PC-3 (cell line): ENCODE results near the gene OMD. TPM values are rescaled to one million over a fixed set of nuclear protein-coding genes. Genes with fewer than 3 reads are reported as not detected.
A peak's percentile ranks its signal among the peaks of the same experiment; 100 is the strongest.

Experiments
- ATAC-seq: fragments of 200-7000 bp; cut with Tn5 transposase; 2 replicates; pipeline ENCODE4 v1.9.1; 2020; ENCODE audit warnings: mild to moderate bottlenecking, moderate library complexity
- BruUV-seq: library from RNA; stranded (reverse); fragments of 400-500 nt; replicated peaks from 2 replicates; lab custom pipeline; 2021; lab: Mats Ljungman, UMichigan
- CTCF ChIA-PET: fragments of 300-600 bp; sonication (Branson Sonifier 250); formaldehyde crosslinking; loops from one replicate; lab custom pipeline; 2022; ENCODE audit warnings: antibody characterized with exemption; lab: Charles Lee
- POLR2A ChIA-PET: fragments of 300-600 bp; sonication (Branson Sonifier 250); formaldehyde crosslinking; loops from one replicate; lab custom pipeline; 2022; ENCODE audit warnings: antibody characterized with exemption; ENCODE audit not compliant: unreplicated experiment; lab: Charles Lee
- DNase-seq: peaks from one replicate; pipeline ENCODE4 v3.0.0-alpha.2; 2015
- H2AFZ ChIP-seq: fragments of 300-600 bp; sonication (generic); 2 replicates; pipeline ENCODE4 v1.6.0; 2016; ENCODE audit warnings: antibody characterized with exemption, low read length
- H3F3A ChIP-seq: fragments of 300-600 bp; sonication (generic); one replicate; pipeline ENCODE4 v1.6.0; 2017; ENCODE audit warnings: antibody characterized with exemption, low read length, control low read depth, mild to moderate bottlenecking; ENCODE audit not compliant: unreplicated experiment
- H3K27ac ChIP-seq: fragments of 300-600 bp; sonication (generic); 2 replicates; pipeline ENCODE4 v1.5.1; 2016; ENCODE audit warnings: mild to moderate bottlenecking, low read length
- H3K27me3 ChIP-seq: fragments of 300-600 bp; sonication (generic); 2 replicates; pipeline ENCODE4 v1.6.1; 2016; ENCODE audit warnings: low read length, mixed read lengths
- H3K36me3 ChIP-seq: fragments of 300-600 bp; sonication (generic); 2 replicates; pipeline ENCODE4 v1.6.1; 2016; ENCODE audit warnings: low read depth, mixed run types, low read length, mixed read lengths
- H3K4me1 ChIP-seq: fragments of 300-600 bp; sonication (generic); 2 replicates; pipeline ENCODE4 v1.5.1; 2016; ENCODE audit warnings: low read length; ENCODE audit not compliant: insufficient read depth
- H3K4me2 ChIP-seq: fragments of 300-600 bp; sonication (generic); 2 replicates; pipeline ENCODE4 v1.6.0; 2016; ENCODE audit warnings: low read length
- H3K4me3 ChIP-seq: fragments of 300-600 bp; sonication (generic); 2 replicates; pipeline ENCODE4 v1.5.1; 2016; ENCODE audit warnings: mild to moderate bottlenecking, low read length, mixed read lengths
- H3K79me2 ChIP-seq: fragments of 300-600 bp; sonication (generic); 2 replicates; pipeline ENCODE4 v1.6.1; 2017; ENCODE audit warnings: low read length, mixed read lengths
- H3K9ac ChIP-seq: fragments of 300-600 bp; sonication (generic); 2 replicates; pipeline ENCODE4 v1.6.0; 2016; ENCODE audit warnings: mild to moderate bottlenecking, low read length
- H3K9me2 ChIP-seq: fragments of 300-600 bp; sonication (generic); replicated peaks from 2 replicates; pipeline ENCODE4 v1.6.1; 2016; ENCODE audit warnings: mixed run types, low read length, mixed read lengths
- H3K9me3 ChIP-seq: fragments of 300-600 bp; sonication (generic); 2 replicates; pipeline ENCODE4 v1.6.1; 2016; ENCODE audit warnings: low read length, mixed read lengths
- H4K20me1 ChIP-seq: fragments of 300-600 bp; sonication (generic); 2 replicates; pipeline ENCODE4 v1.6.1; 2016; ENCODE audit warnings: low read length, mixed read lengths
- CTCF ChIP-seq: fragments of 300-600 bp; sonication (generic); conservative IDR thresholded peaks from 2 replicates; pipeline ENCODE4 v1.5.1; 2017; ENCODE audit warnings: antibody characterized with exemption, low read depth, mild to moderate bottlenecking, low read length
- EZH2 ChIP-seq: fragments of 300-600 bp; sonication (generic); IDR thresholded peaks from one replicate; pipeline ENCODE4 v1.6.1; 2017; ENCODE audit warnings: antibody characterized with exemption, mild to moderate bottlenecking, low read length; ENCODE audit not compliant: unreplicated experiment
- EZH2phosphoT487 ChIP-seq: fragments of 300-600 bp; sonication (generic); IDR thresholded peaks from 2 replicates; pipeline ENCODE4 v1.6.1; 2018; ENCODE audit warnings: mild to moderate bottlenecking, antibody characterized with exemption, low read length, borderline replicate concordance
- intact Hi-C: fragments of 100-400 bp; cut with micrococcal nuclease; formaldehyde crosslinking; loops from 2 replicates; pipeline ENCODE4 v1.9.0; 2023
- total RNA-seq: library from RNA; depleted of rRNA; stranded (reverse); fragments of >200 nt; gene quantifications from 2 replicates; pipeline ENCODE4 v1.2.3, GENCODE V29; 2014

Gene OMD
- total RNA-seq, 1 experiment from 2014 or later, result not detected

DNA sequence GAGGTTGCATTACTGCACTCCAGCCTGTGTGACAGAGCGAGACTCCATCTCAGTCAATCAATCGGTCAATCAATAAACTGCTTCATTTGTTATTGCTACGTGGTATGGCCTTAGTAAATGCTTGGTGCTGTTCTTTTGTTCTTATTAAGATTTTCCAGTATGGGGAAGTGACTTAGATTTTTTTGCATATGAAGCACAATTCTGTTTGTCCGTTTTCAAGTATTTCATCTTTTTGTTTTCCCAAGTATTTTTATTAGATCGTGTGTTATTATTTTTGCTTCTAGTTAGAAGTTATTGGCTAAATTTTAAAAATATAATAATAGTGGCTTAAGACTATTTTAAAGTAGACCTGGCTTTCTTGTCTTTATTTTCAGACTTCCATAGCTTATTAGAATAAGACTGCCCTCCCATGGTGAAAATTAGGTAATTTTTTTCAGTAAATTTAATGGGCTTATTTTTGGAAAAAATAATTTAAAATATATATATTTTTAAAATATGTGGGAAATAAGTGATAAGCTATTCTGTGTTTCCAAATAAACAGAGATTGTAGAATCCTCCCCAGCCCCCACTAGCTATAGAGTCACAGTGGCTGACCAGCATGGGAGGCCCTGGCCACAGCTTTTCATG lies 14.7 kb upstream of the OMD start:
- peak; percentile 24 for DNase-seq
- H3K4me2 ChIP-seq, result no peak overlapping the region
- H3K36me3 ChIP-seq, result no peaks in the 10 kb centered on the region
- H3K4me3 ChIP-seq, result no peak overlapping the region
- no peak for ATAC-seq
- H3K4me1 ChIP-seq, result peaks cover 8% of the 10 kb centered on the region
- intact Hi-C loops, result loop anchor here (2.0 to 5.0 kb wide), 2 partner anchors 112 to 196 kb away; partner anchors contain the start of genes CENPP and NOL8
- ChIA-PET POLR2A (interaction anchor here (0.7 kb wide), 1 partner anchor 16 kb away, joined by 3 read pairs; no protein-coding TSS in a partner anchor), CTCF (interaction anchor here (1.1 to 1.3 kb wide), 2 partner anchors 96 to 111 kb away, joined by 6 to 10 read pairs; no protein-coding TSS in a partner anchor)
- no peaks in the 10 kb centered on the region for H3K27me3 ChIP-seq
- H3F3A ChIP-seq, result no peaks in the 10 kb centered on the region
- no peak overlapping the region for H3K9ac ChIP-seq
- H4K20me1 ChIP-seq, result no peaks in the 10 kb centered on the region
- H3K9me3 ChIP-seq, result no peaks in the 10 kb centered on the region
- TF ChIP-seq CTCF (0 out of 2 replicates have a peak, but pooled peaks have one; percentile 16), EZH2phosphoT487 (no peak), EZH2 (no peak)
- no peaks in the 10 kb centered on the region for H3K9me2 ChIP-seq
- H2AFZ ChIP-seq, result no peak overlapping the region
- no peak overlapping the region for H3K27ac ChIP-seq
- H3K79me2 ChIP-seq, result no peaks in the 10 kb centered on the region
- no TSS peak for BruUV-seq

DNA sequence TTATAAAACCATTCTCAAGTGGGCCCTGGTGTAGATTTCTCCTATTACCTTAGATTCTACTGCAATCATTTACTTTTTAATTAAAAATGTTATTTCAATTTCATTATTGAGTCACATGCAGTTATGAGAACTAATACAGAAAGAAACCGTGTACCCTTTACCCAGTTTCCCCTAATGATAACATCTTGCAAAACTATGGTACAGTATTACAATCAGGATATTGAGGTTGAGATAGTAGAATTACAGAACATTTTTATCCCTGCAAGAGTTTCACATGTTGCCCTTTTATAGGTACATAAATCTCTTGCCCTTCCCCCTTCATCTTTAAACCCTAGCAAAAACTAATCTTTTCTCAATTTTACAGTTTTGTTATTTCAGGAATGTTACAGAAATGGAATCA lies 11.0 kb upstream of the OMD start:
- Histone ChIP-seq H3K27me3 (no peaks in the 10 kb centered on the region), H3K27ac (no peak overlapping the region), H3F3A (no peaks in the 10 kb centered on the region), H3K4me1 (peaks cover 8% of the 10 kb centered on the region), H3K36me3 (no peaks in the 10 kb centered on the region), H3K9ac (no peak overlapping the region), H3K4me3 (no peak overlapping the region), H3K9me2 (no peaks in the 10 kb centered on the region), H3K9me3 (no peaks in the 10 kb centered on the region), H4K20me1 (no peaks in the 10 kb centered on the region), H3K79me2 (no peaks in the 10 kb centered on the region), H2AFZ (no peak overlapping the region), H3K4me2 (no peak overlapping the region)
- ATAC-seq (no peak), DNase-seq (no peak)
- intact Hi-C loops, result loop anchor here (5.0 kb wide), 1 partner anchor 108 kb away; the partner anchor contains the start of genes CENPP and NOL8
- no TSS peak for BruUV-seq
- ChIA-PET CTCF (no interaction called here), POLR2A (no interaction called here)
- TF ChIP-seq EZH2phosphoT487, result no peak
- TF ChIP-seq EZH2, result no peak
- TF ChIP-seq CTCF, result no peak

DNA sequence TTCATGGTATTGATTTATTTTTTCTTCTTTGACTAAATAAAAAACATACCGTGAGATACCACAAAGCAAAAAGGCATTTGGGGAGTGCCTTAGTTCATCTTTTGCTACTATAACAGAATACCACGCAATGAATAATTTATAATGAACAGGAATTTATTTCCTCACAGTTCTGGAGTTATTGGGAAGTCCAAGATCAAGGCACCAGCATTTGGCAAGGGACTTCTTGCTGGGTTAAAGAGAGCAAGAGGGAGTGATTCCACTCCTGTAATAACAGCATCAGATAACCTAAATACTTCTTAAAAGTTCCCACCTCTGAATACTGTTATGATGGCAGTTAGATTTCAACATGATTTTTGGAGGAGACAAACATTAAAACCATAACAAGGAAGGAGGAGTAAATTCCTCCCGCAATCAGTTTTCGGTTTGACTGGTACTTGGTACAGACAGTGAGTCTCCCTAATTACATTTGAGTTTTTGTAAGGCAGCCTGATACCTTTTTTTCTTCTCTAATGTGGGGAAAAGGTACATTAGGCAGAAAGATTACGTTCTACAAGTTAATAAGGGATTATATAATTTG lies 8.8 kb upstream of the OMD start:
- Histone ChIP-seq H3K27ac (no peak overlapping the region), H3K9me2 (no peaks in the 10 kb centered on the region), H3K27me3 (no peaks in the 10 kb centered on the region), H3K4me2 (no peak overlapping the region), H3K9me3 (no peaks in the 10 kb centered on the region), H3K36me3 (no peaks in the 10 kb centered on the region), H3K9ac (no peak overlapping the region), H4K20me1 (no peaks in the 10 kb centered on the region), H3K79me2 (no peaks in the 10 kb centered on the region), H3K4me3 (no peak overlapping the region), H3K4me1 (no peaks in the 10 kb centered on the region), H2AFZ (no peak overlapping the region), H3F3A (no peaks in the 10 kb centered on the region)
- TF ChIP-seq CTCF (no peak), EZH2phosphoT487 (no peak), EZH2 (no peak)
- BruUV-seq, result no TSS peak
- CTCF ChIA-PET, result no interaction called here
- POLR2A ChIA-PET, result no interaction called here
- ATAC-seq, result no peak
- intact Hi-C loops, result no loop called here
- DNase-seq, result no peak
